H9 (cell line): Measurements from ENCODE around the gene ACACA. TPM values are rescaled to one million over a fixed set of nuclear protein-coding genes. Genes with fewer than 3 reads are reported as not detected.

Experiments
- DNase-seq: peaks from one replicate; pipeline ENCODE4 v3.0.0-alpha.2; 2017
- H2AFZ ChIP-seq: one replicate; pipeline ENCODE4 v1.6.1; 2013; ENCODE audit warnings: mild to moderate bottlenecking, low read length, control low read depth, moderate library complexity
- H2AK5ac ChIP-seq: 2 replicates; pipeline ENCODE4 v1.6.1; 2013; ENCODE audit warnings: low read length, control low read depth, mixed read lengths; ENCODE audit not compliant: insufficient read length
- H2BK120ac ChIP-seq: one replicate; pipeline ENCODE4 v1.6.1; 2013; ENCODE audit warnings: low read depth, mild to moderate bottlenecking, low read length, control low read depth, inconsistent platforms; ENCODE audit not compliant: poor library complexity, severe bottlenecking
- H2BK12ac ChIP-seq: 2 replicates; pipeline ENCODE4 v1.6.1; 2013; ENCODE audit warnings: low read length, control low read depth, mixed read lengths, low read depth; ENCODE audit not compliant: insufficient read length
- H2BK15ac ChIP-seq: 2 replicates; pipeline ENCODE4 v1.6.1; 2013; ENCODE audit warnings: low read depth, low read length, control low read depth
- H2BK20ac ChIP-seq: one replicate; pipeline ENCODE4 v1.6.1; 2013; ENCODE audit warnings: low read depth, mild to moderate bottlenecking, low read length, control low read depth, inconsistent platforms; ENCODE audit not compliant: poor library complexity, severe bottlenecking
- H2BK5ac ChIP-seq: 2 replicates; pipeline ENCODE4 v1.6.1; 2013; ENCODE audit warnings: low read length, control low read depth, mixed read lengths; ENCODE audit not compliant: insufficient read length
- H3K14ac ChIP-seq: 2 replicates; pipeline ENCODE4 v1.6.1; 2013; ENCODE audit warnings: low read length, control low read depth; ENCODE audit not compliant: insufficient read depth
- H3K18ac ChIP-seq: 2 replicates; pipeline ENCODE4 v1.6.1; 2013; ENCODE audit warnings: low read depth, mild to moderate bottlenecking, mixed read lengths, low read length, control low read depth; ENCODE audit not compliant: insufficient read length
- H3K23ac ChIP-seq: 2 replicates; pipeline ENCODE4 v1.6.1; 2013; ENCODE audit warnings: low read length, control low read depth, mixed read lengths, low read depth; ENCODE audit not compliant: insufficient read length
- H3K23me2 ChIP-seq: 2 replicates; pipeline ENCODE4 v1.6.1; 2013; ENCODE audit warnings: low read depth, mild to moderate bottlenecking, mixed read lengths, low read length, control low read depth; ENCODE audit not compliant: insufficient read length, poor library complexity, severe bottlenecking
- H3K27ac ChIP-seq: 2 replicates; pipeline ENCODE4 v1.5.1; 2013; ENCODE audit warnings: low read length, control low read depth, mixed read lengths, low read depth; ENCODE audit not compliant: insufficient read length
- H3K27me3 ChIP-seq: 2 replicates; pipeline ENCODE4 v1.6.1; 2013; ENCODE audit warnings: low read length, control low read depth, inconsistent platforms; ENCODE audit not compliant: insufficient read depth
- H3K4ac ChIP-seq: 2 replicates; pipeline ENCODE4 v1.6.1; 2013; ENCODE audit warnings: low read depth, mild to moderate bottlenecking, control low read depth, inconsistent platforms, low read length, moderate library complexity
- H3K4me1 ChIP-seq: 2 replicates; pipeline ENCODE4 v1.6.1; 2013; ENCODE audit warnings: low read length, control low read depth, inconsistent platforms; ENCODE audit not compliant: insufficient read depth
- H3K4me2 ChIP-seq: 2 replicates; pipeline ENCODE4 v1.6.1; 2013; ENCODE audit warnings: low read length, control low read depth, mixed read lengths; ENCODE audit not compliant: insufficient read length, insufficient read depth
- H3K56ac ChIP-seq: 2 replicates; pipeline ENCODE4 v1.6.1; 2013; ENCODE audit warnings: low read depth, mild to moderate bottlenecking, mixed read lengths, low read length, control low read depth; ENCODE audit not compliant: insufficient read length
- H3K79me1 ChIP-seq: 2 replicates; pipeline ENCODE4 v1.6.1; 2013; ENCODE audit warnings: low read depth, mild to moderate bottlenecking, moderate library complexity, low read length, control low read depth, inconsistent platforms; ENCODE audit not compliant: insufficient read depth, poor library complexity, severe bottlenecking
- H3K79me2 ChIP-seq: 2 replicates; pipeline ENCODE4 v1.6.1; 2013; ENCODE audit warnings: low read length, control low read depth, inconsistent platforms; ENCODE audit not compliant: insufficient read depth
- H3K9ac ChIP-seq: 2 replicates; pipeline ENCODE4 v1.6.1; 2013; ENCODE audit warnings: low read length, control low read depth, mixed read lengths; ENCODE audit not compliant: insufficient read length; ENCODE audit errors: extremely low read depth
- H3K9me3 ChIP-seq: one replicate; pipeline ENCODE4 v1.6.1; 2013; ENCODE audit warnings: low read depth, low read length, inconsistent platforms; ENCODE audit not compliant: control insufficient read depth
- H3T11ph ChIP-seq: one replicate; pipeline ENCODE4 v1.6.1; 2013; ENCODE audit warnings: mild to moderate bottlenecking, low read length, control low read depth, inconsistent platforms
- H4K20me1 ChIP-seq: one replicate; pipeline ENCODE4 v1.6.1; 2013; ENCODE audit not compliant: control insufficient read depth, insufficient read length, insufficient read depth
- H4K5ac ChIP-seq: 2 replicates; pipeline ENCODE4 v1.6.1; 2013; ENCODE audit warnings: low read depth, mild to moderate bottlenecking, mixed read lengths, low read length, control low read depth; ENCODE audit not compliant: insufficient read length
- H4K8ac ChIP-seq: replicated peaks from 2 replicates; pipeline ENCODE4 v1.6.1; 2013; ENCODE audit warnings: low read length, control low read depth, mixed read lengths, low read depth; ENCODE audit not compliant: insufficient read length
- H4K91ac ChIP-seq: 2 replicates; pipeline ENCODE4 v1.6.1; 2013; ENCODE audit warnings: low read depth, mild to moderate bottlenecking, moderate library complexity, mixed read lengths, low read length, control low read depth; ENCODE audit not compliant: insufficient read length
- H3K27ac Mint-ChIP-seq, 3 experiments: 2 replicates in 2 of 3; 3 replicates in 1 of 3; pipeline ENCODE4 v1.8.0; 2020 to 2021; ENCODE audit warnings: mixed read lengths in 3 of 3, mild to moderate bottlenecking in 1 of 3, moderate library complexity in 1 of 3
- H3K27me3 Mint-ChIP-seq: 2 replicates; pipeline ENCODE4 v1.8.0; 2021; ENCODE audit warnings: low read depth, mild to moderate bottlenecking, moderate library complexity, mixed read lengths
- H3K36me3 Mint-ChIP-seq, 3 experiments: 2 replicates in 2 of 3; 3 replicates in 1 of 3; pipeline ENCODE4 v1.8.0; 2020 to 2021; ENCODE audit warnings: low read depth in 3 of 3, mixed read lengths in 3 of 3; ENCODE audit not compliant: insufficient read depth in 1 of 3
- H3K4me1 Mint-ChIP-seq, 2 experiments: 2 replicates each; pipeline ENCODE4 v1.8.0; 2020; ENCODE audit warnings: mixed read lengths in 2 of 2
- H3K4me3 Mint-ChIP-seq, 2 experiments: 2 replicates in 1 of 2; 3 replicates in 1 of 2; pipeline ENCODE4 v1.8.0; 2020 to 2021; ENCODE audit warnings: mild to moderate bottlenecking in 2 of 2, mixed read lengths in 2 of 2, moderate library complexity in 1 of 2
- H3K9me3 Mint-ChIP-seq, 2 experiments: 2 replicates in 1 of 2; 3 replicates in 1 of 2; pipeline ENCODE4 v1.8.0; 2020; ENCODE audit warnings: mild to moderate bottlenecking in 2 of 2, mixed read lengths in 2 of 2, moderate library complexity in 1 of 2
- WGBS: extraction: QIAGEN DNeasy Blood & Tissue Kit; methylation state at CpG from one replicate; pipeline ENCODE4 v1.1.7; 2013; ENCODE audit warnings: missing lambda C conversion rate, low lambda C conversion rate, mixed read lengths; ENCODE audit not compliant: insufficient read length; ENCODE audit errors: extremely low coverage; 5-methylcytosine and 5-hydroxymethylcytosine counted together
- total RNA-seq: library from RNA; stranded (reverse); gene quantifications from 2 replicates; pipeline ENCODE4 v1.2.1, GENCODE V29; 2021
- TF ChIP-seq, protein P1 (sequence below): fragments of 200-600 bp; sonication (generic); conservative IDR thresholded peaks from 3 replicates; pipeline ENCODE4 v1.8.0; 2021; ENCODE audit warnings: antibody characterized with exemption, mild to moderate bottlenecking

Gene ACACA
- total RNA-seq, 1 experiment from 2014 or later = 135 TPM

DNA sequence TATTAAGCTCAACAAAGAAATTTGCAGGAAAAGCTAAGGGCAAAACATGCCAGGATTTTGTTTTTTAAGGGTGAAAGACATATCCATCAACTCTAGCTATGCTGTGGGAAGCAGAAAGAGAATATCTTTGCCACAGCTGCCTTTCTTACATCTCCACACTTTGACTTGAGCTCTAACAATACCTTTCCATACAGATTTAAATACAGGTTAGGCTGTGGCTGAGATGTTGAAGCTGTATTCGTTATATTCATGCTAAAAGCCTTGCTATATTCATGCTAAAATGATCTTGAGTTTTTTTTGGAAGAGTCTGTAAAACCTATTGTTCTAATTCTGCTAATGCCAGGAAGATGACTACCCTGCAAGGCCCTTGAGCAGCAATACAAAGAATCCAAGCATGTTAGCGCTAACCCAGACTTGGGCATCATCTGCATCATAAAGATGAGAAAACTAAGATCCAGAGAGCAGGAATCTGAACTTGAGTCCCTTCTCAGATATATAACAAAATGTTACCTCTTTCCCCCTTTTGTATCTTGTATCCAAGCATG lies 235.7 kb downstream of the ACACA start:
- DNase-seq = no peak
- no peaks in the 10 kb centered on the region for H4K20me1 ChIP-seq
- no peak overlapping the region for H2BK15ac ChIP-seq
- H3K27ac ChIP-seq = peak overlapping the region; percentile 11
- H2AFZ ChIP-seq = no peak overlapping the region
- H2AK5ac ChIP-seq = no peak overlapping the region
- no peak overlapping the region for H2BK120ac ChIP-seq
- H3K23me2 ChIP-seq = no peaks in the 10 kb centered on the region
- H3K14ac ChIP-seq = no peak overlapping the region
- no peak overlapping the region for H2BK20ac ChIP-seq
- no peaks in the 10 kb centered on the region for H3K9me3 ChIP-seq
- no peaks in the 10 kb centered on the region for H3K79me2 ChIP-seq
- Mint-ChIP-seq H3K27ac (peak overlapping the region; percentile 89 to 99 (median 90); a peak in 6 of 7 replicates), H3K36me3 (no peaks in the 10 kb centered on the region), H3K4me1 (peaks cover 56 to 63% of the 10 kb centered on the region in 2 experiments), H3K4me3 (peak overlapping the region in 1 of 2 experiments; percentile 38; a peak in 2 of 5 replicates), H3K27me3 (no peaks in the 10 kb centered on the region), H3K9me3 (no peaks in the 10 kb centered on the region)
- H2BK12ac ChIP-seq = no peak overlapping the region
- WGBS = no CpG with 5 or more reads among the region's 2 CpGs
- peak overlapping the region; percentile 26 for H3K4me2 ChIP-seq
- no peaks in the 10 kb centered on the region for H3K27me3 ChIP-seq
- no peak overlapping the region for H4K91ac ChIP-seq
- H3K9ac ChIP-seq = no peak overlapping the region
- no peak overlapping the region for H2BK5ac ChIP-seq
- peaks cover 10% of the 10 kb centered on the region for H3K4me1 ChIP-seq
- H3K18ac ChIP-seq = no peak overlapping the region
- H4K5ac ChIP-seq = no peak overlapping the region
- H3K23ac ChIP-seq = no peak overlapping the region
- TF ChIP-seq, protein P1, sequence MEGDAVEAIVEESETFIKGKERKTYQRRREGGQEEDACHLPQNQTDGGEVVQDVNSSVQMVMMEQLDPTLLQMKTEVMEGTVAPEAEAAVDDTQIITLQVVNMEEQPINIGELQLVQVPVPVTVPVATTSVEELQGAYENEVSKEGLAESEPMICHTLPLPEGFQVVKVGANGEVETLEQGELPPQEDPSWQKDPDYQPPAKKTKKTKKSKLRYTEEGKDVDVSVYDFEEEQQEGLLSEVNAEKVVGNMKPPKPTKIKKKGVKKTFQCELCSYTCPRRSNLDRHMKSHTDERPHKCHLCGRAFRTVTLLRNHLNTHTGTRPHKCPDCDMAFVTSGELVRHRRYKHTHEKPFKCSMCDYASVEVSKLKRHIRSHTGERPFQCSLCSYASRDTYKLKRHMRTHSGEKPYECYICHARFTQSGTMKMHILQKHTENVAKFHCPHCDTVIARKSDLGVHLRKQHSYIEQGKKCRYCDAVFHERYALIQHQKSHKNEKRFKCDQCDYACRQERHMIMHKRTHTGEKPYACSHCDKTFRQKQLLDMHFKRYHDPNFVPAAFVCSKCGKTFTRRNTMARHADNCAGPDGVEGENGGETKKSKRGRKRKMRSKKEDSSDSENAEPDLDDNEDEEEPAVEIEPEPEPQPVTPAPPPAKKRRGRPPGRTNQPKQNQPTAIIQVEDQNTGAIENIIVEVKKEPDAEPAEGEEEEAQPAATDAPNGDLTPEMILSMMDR = no peak
- no peak overlapping the region for H3K4ac ChIP-seq
- H3K56ac ChIP-seq = no peak overlapping the region
- no peak overlapping the region for H3T11ph ChIP-seq
- no peaks in the 10 kb centered on the region for H3K79me1 ChIP-seq
- H4K8ac ChIP-seq = no peak overlapping the region
